ENCODE data around the gene MTMR3. TPM values are rescaled to one million over a fixed set of nuclear protein-coding genes. Genes with fewer than 3 reads are reported as not detected.

Gene MTMR3
- polyA plus RNA-seq, 3 donors from 2014 or later, result 11.2 to 21.9 (median 11.9) TPM

DNA sequence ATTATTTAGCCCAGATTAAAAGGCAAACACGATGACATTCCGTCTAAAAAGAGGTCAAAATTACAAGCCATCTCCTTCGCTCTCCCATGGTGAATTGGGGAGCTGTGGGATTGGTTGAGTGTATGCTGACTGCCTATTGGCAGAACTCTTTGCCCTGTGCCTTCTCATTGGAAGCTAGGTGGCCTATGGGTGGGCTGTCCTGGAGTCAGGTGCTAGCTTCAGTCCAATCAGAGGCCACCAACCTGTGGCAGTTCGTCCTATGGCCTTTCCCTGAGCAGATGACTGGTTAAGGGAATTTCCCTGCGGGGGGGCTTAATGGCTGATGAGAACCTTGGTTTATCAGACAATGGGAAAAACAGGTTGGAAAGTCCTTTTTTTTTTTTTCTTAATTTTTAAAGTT is 3.2 kb upstream of the MTMR3 start:
- no peak overlapping the region for H3K4me3 Mint-ChIP-seq
- peaks cover 0 to 9% of the 10 kb centered on the region in 2 donors for H3K4me1 Mint-ChIP-seq

DNA sequence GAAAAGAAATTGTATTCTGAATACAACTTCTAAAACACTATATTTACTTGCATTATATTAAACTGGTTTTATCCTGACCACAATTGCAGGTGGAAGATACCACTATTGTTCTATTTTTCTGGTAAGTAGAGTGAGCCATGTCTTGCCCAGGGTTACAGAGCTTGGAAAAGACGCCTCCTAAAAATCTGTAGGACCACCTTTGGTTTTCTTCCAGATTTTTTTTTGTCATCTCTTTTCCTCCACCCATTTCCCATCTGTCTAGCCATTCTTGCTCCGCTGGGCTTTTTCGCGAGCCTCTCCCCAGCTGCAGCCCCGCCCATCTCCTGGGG is 294 bp upstream of the MTMR3 start:
- Mint-ChIP-seq H3K27ac (peak overlapping the region in 5 of 6 donors; percentile 24 to 86 (median 73)), H3K4me1 (peaks cover 0 to 9% of the 10 kb centered on the region in 2 donors), H3K9me3 (no peaks in the 10 kb centered on the region), H3K36me3 (no peaks in the 10 kb centered on the region), H3K27me3 (ENCODE audit: low read depth in 3 of 3) (peaks cover 3 to 10% (median 4%) of the 10 kb centered on the region in 3 donors), H3K4me3 (peak overlapping the region; percentile 61 to 92 (median 92))
- DNase-seq, result no peak

More for the DNA sequence above, 3.2 kb upstream of the MTMR3 start:
- Mint-ChIP-seq H3K9me3 (no peaks in the 10 kb centered on the region), H3K27me3 (ENCODE audit: low read depth in 3 of 3) (peaks cover 3 to 10% (median 4%) of the 10 kb centered on the region in 3 donors), H3K27ac (no peak overlapping the region), H3K36me3 (no peaks in the 10 kb centered on the region)
- no peak for DNase-seq

DNA sequence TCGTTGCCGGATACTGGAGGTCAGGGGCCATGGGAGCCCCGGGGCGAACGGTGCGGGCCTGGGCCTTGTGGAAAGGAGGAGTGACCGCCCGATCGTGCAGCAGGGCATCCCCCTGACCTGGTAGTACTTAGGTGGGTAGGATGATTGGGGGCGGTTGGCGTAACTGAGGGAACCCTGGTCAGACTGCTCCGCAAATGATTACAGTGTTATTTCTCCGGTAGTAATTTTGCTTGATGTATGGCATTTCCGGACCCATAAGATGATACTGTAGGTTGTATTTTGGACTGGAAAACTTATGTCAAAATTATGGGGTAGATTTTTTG is 762 bp downstream of the MTMR3 start:
- Mint-ChIP-seq H3K9me3 (no peaks in the 10 kb centered on the region), H3K27ac (peak overlapping the region; percentile 86 to 93 (median 90)), H3K27me3 (ENCODE audit: low read depth in 3 of 3) (peaks cover 3 to 10% (median 4%) of the 10 kb centered on the region in 3 donors), H3K36me3 (no peaks in the 10 kb centered on the region), H3K4me1 (peaks cover 0 to 13% of the 10 kb centered on the region in 2 donors), H3K4me3 (peak overlapping the region; percentile 91 to 93 (median 92))
- DNase-seq, result no peak

DNA sequence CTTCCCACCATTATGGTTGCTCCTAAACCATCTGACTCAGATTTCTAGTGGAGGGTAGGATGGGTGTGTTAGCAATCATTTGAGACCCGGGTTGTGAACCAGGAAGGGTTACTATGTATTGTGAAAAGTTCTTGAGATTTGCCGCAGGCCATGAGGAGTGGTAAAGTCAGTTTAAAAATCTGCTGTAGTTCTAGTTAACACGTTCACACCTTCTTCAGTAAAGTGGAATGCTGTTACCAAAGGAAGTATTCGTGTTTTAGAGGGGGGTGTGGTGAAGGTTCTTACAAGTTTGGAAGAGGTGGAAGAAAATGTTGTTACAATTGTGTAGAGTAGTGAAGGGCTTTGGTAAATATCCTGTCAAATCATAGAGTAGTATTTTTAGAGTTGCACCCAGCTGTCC is 2.6 kb downstream of the MTMR3 start:
- peaks cover 0 to 4% (median 4%) of the 10 kb centered on the region in 3 donors for H3K27me3 Mint-ChIP-seq (ENCODE audit: low read depth in 3 of 3)
- no peak for DNase-seq
- peaks cover 3 to 16% of the 10 kb centered on the region in 2 donors for H3K4me1 Mint-ChIP-seq

DNA sequence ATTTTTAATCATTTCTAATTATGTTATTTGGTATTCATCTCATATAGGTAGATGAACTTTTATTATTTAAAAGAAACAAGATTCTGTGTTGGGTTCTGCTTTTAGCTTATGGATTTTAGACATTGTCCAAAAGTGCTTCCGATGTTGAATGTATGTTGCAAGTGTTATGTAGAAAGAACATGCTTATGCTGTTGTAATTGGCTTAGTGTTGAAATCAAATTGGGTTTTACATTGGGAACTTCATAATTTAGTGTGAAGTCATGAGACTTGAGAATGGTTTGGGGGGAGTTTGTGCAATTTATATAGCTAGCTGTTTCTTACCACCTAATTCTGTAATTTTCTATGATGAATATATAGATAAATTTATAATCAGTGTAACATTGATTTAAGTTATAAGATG is 3.6 kb downstream of the MTMR3 start:
- Mint-ChIP-seq H3K27ac (no peak overlapping the region), H3K4me1 (peaks cover 5 to 21% of the 10 kb centered on the region in 2 donors), H3K27me3 (ENCODE audit: low read depth in 3 of 3) (peaks cover 0 to 4% (median 4%) of the 10 kb centered on the region in 3 donors), H3K4me3 (no peak overlapping the region), H3K9me3 (no peaks in the 10 kb centered on the region), H3K36me3 (no peaks in the 10 kb centered on the region)
- DNase-seq, result no peak

More for the DNA sequence above, 2.6 kb downstream of the MTMR3 start:
- Mint-ChIP-seq H3K4me3 (no peak overlapping the region), H3K36me3 (no peaks in the 10 kb centered on the region), H3K9me3 (no peaks in the 10 kb centered on the region), H3K27ac (no peak overlapping the region)

DNA sequence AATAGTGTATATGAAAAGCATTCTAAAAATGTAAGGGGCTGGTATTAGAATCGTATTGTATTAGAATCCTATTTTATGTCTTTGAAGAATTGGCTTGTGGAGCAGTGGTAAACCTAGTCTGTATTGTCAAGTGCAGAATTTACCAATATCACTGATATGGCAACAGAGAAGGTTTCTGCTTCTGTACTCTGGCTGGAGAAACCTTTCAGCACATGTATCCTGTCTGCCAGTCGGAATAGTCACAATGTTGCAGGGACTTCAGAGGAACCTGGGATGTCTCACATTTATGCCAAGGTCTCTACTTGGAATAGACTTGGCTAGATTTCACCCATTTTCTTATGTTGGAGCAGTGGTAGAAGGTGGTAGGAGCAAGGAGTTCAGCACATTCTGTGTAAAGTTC is 4.4 kb downstream of the MTMR3 start:
- no peaks in the 10 kb centered on the region for H3K36me3 Mint-ChIP-seq
- no peaks in the 10 kb centered on the region for H3K9me3 Mint-ChIP-seq
- DNase-seq, result no peak
- H3K4me1 Mint-ChIP-seq, result peaks cover 11 to 25% of the 10 kb centered on the region in 2 donors
- no peak overlapping the region for H3K27ac Mint-ChIP-seq
- no peak overlapping the region for H3K4me3 Mint-ChIP-seq
- H3K27me3 Mint-ChIP-seq (ENCODE audit: low read depth in 3 of 3), result peaks cover 0 to 4% (median 4%) of the 10 kb centered on the region in 3 donors

DNA sequence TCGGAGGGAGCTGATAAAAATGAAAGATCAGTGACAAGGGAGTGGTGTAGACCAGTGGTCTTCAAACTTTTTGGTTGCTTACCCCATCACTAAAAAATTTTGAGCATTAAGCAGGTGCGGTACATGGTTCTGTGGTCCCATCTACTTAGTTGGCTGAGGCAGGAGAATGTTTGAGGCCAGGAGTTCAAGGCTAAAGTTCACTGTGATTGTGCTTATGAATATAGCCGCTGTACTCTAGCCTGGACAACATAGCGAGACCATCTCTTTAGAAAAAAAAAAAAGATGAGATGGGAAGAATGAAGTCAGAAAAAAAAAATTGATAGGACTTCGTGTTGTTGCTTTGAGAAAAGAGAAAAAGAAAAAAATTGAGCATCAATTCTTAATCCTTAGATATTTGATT is 7.8 kb downstream of the MTMR3 start:
- no peak for DNase-seq
- H3K9me3 Mint-ChIP-seq, result no peaks in the 10 kb centered on the region
- H3K27ac Mint-ChIP-seq, result no peak overlapping the region
- peaks cover 26 to 42% of the 10 kb centered on the region in 2 donors for H3K4me1 Mint-ChIP-seq
- peaks cover 0 to 4% (median 0%) of the 10 kb centered on the region in 3 donors for H3K27me3 Mint-ChIP-seq (ENCODE audit: low read depth in 3 of 3)
- H3K4me3 Mint-ChIP-seq, result no peak overlapping the region
- H3K36me3 Mint-ChIP-seq, result no peaks in the 10 kb centered on the region

DNA sequence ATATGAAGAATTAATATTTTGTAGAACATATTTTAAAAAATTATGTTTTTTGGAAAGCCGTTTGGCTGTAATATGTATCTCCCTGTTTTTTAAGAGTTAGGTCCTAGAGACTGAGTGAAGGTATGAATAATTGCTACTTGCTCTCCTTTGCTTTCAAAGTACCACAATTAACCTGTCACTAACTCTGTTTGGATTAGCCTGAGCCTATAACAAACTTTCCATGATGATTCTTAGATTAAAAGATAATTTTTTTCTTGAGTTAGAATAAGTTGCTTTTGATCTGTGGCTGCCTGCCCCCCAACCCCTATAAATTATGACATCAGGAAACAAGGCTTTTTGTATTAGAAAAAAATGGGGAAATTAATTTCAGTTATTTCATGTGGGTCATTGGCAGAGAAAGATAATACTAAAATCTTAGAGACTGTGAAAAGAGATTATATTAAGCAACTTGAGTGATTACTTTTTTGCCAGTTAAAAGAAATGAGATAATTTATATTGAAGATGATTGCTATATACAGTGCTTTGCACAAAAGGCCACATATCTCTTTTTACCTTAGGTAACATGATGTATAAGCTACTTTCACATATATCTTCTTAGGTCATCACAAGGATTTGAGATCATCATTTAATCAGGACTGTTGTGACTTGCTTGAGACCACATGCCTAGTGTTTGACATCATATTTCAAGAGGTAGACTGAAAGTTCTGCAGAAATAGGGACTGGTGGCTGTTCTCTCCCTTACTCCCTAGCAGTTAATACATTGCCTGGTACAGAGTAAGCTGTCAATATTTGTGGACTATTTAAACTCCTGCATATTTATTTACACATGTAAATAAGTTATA is 9.6 kb downstream of the MTMR3 start:
- H3K27me3 Mint-ChIP-seq (ENCODE audit: low read depth in 3 of 3), result peaks cover 0 to 4% (median 0%) of the 10 kb centered on the region in 3 donors
- H3K4me3 Mint-ChIP-seq, result no peak overlapping the region
- no peak overlapping the region for H3K27ac Mint-ChIP-seq
- H3K9me3 Mint-ChIP-seq, result no peaks in the 10 kb centered on the region
- no peaks in the 10 kb centered on the region for H3K36me3 Mint-ChIP-seq
- no peak for DNase-seq
- peaks cover 32 to 50% of the 10 kb centered on the region in 2 donors for H3K4me1 Mint-ChIP-seq

DNA sequence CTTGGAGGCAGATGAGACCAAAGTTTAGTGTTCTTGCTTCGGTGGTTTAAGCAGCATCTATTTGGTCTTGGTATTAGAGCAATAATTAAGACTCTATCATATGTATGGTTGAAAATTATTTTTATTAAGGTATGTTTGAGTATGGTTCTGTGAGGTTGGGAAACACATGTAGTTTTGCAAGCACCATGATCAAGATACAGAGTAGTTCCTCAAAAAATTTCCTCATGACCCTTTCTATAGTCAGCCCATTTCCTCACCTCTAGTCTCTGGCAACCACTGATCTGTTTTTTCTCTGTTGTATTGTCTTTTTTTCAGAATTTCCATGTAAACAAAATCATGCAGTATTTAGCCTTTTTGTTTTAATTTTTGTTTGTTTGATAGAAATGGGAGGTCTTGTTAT is 18.4 kb downstream of the MTMR3 start:
- H3K36me3 Mint-ChIP-seq, result no peaks in the 10 kb centered on the region

DNA sequence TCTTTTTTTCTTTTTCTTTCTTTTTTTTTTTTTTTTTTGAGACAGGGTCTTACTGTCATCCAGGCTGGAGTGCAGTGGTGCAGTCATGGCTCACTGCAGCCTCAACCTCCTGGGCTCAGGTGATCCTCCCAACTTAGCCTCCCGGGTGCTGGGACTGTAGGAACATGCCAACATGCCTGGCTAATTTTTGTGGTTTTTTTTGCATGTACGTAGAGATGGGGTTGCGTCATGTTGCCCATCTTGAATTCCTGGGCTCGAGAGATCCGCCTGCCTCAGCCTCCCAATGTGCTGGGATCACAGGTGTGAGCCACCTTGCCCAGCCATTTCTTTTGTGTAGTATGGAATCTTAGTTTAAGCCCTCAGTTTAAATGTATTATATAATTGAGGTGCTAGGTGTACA is 20.4 kb downstream of the MTMR3 start:
- Mint-ChIP-seq H3K27me3 (ENCODE audit: low read depth in 3 of 3) (no peaks in the 10 kb centered on the region), H3K4me3 (no peak overlapping the region), H3K4me1 (peaks cover 38 to 60% of the 10 kb centered on the region in 2 donors), H3K9me3 (no peaks in the 10 kb centered on the region), H3K36me3 (no peaks in the 10 kb centered on the region), H3K27ac (no peak overlapping the region)
- DNase-seq, result no peak

More for the DNA sequence above, 18.4 kb downstream of the MTMR3 start:
- no peaks in the 10 kb centered on the region for H3K9me3 Mint-ChIP-seq
- no peak for DNase-seq
- peaks cover 35 to 57% of the 10 kb centered on the region in 2 donors for H3K4me1 Mint-ChIP-seq
- no peaks in the 10 kb centered on the region for H3K27me3 Mint-ChIP-seq (ENCODE audit: low read depth in 3 of 3)
- H3K27ac Mint-ChIP-seq, result peak overlapping the region in 2 of 6 donors; percentile 37 to 61
- H3K4me3 Mint-ChIP-seq, result no peak overlapping the region

DNA sequence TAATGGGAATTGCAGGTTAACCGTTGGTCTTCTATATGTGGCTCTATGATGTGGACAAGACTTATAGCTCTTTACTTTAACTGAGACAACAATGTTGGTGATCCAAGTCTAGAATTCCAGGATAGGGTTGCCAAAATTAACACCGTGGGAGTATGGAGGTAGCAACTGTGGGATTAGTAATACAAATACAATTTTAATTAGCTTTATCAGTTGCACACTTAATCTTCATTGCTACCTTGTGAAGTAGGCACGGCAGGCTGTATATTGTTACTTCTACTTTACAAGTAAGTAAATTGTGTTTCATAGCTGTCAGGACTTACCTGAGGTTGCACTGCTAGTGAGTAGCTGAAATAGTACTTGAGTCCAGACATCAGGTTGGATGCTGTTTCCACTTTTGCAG is 21.0 kb downstream of the MTMR3 start:
- no peak overlapping the region for H3K4me3 Mint-ChIP-seq
- no peaks in the 10 kb centered on the region for H3K9me3 Mint-ChIP-seq
- no peaks in the 10 kb centered on the region for H3K36me3 Mint-ChIP-seq
- no peak for DNase-seq
- H3K27ac Mint-ChIP-seq, result no peak overlapping the region
- H3K27me3 Mint-ChIP-seq (ENCODE audit: low read depth in 3 of 3), result no peaks in the 10 kb centered on the region
- peaks cover 35 to 60% of the 10 kb centered on the region in 2 donors for H3K4me1 Mint-ChIP-seq

DNA sequence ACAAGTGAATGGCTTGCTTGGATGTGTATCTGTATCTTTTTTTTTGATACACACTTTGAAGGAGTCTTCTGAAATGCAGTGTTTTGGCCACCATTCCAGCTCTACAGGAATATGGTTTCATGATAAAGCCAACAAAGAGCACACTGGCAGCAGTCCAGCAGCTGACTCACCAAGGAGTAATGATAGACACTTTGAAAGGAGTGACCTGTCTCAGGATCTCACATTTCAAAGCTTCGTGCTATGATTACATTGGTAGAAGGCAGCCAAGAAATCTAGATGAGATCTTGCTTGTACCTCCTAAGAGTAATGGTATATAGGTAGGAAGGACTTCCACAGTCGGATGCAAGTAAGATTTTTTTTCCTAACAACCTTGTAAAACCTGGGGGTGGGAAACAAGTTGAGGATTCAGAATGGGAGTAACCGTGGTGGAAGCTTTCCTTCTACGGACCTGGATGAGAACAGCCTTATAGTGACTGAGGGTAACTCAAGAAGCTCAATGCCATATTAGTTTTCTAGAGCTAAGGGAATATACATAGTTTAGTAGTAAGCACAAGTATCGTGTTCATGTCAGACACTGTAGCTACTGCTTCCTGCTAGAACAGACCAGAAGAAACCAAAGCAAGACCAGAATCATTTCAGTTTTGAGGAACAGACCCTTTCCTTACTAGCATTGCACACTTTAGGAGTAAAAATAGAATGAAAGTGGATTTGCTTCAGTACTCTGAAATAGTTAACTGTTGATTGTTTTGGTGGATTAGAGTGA is 25.0 kb downstream of the MTMR3 start:
- Mint-ChIP-seq H3K4me1 (peaks cover 44 to 68% of the 10 kb centered on the region in 2 donors), H3K9me3 (no peaks in the 10 kb centered on the region), H3K27ac (peak overlapping the region in 2 of 6 donors; percentile 5 to 40), H3K4me3 (no peak overlapping the region), H3K36me3 (no peaks in the 10 kb centered on the region), H3K27me3 (ENCODE audit: low read depth in 3 of 3) (no peaks in the 10 kb centered on the region)
- no peak for DNase-seq

DNA sequence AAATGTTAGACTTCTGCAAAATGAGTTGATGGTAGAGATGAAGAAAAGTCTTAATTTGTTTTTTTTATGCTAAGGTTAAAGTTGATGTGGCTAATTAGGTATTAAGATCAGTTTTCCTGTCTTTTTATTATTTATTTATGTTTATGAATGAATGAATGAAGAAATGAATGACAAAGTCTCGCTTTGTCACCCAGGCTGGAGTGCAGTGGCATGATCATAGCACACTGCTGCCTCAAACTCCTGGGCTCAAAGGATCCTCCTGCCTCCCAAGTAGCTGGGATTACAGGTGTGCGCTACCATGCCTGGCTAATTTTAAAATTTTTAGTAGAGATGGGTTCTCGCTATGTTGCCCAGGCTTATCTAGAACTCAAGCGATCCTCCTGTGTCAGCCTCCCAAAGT is 29.2 kb downstream of the MTMR3 start:
- no peak overlapping the region for H3K27ac Mint-ChIP-seq
- no peak for DNase-seq
- H3K36me3 Mint-ChIP-seq, result no peaks in the 10 kb centered on the region
- no peaks in the 10 kb centered on the region for H3K27me3 Mint-ChIP-seq (ENCODE audit: low read depth in 3 of 3)
- peaks cover 64 to 92% of the 10 kb centered on the region in 2 donors for H3K4me1 Mint-ChIP-seq
- no peak overlapping the region for H3K4me3 Mint-ChIP-seq
- no peaks in the 10 kb centered on the region for H3K9me3 Mint-ChIP-seq

DNA sequence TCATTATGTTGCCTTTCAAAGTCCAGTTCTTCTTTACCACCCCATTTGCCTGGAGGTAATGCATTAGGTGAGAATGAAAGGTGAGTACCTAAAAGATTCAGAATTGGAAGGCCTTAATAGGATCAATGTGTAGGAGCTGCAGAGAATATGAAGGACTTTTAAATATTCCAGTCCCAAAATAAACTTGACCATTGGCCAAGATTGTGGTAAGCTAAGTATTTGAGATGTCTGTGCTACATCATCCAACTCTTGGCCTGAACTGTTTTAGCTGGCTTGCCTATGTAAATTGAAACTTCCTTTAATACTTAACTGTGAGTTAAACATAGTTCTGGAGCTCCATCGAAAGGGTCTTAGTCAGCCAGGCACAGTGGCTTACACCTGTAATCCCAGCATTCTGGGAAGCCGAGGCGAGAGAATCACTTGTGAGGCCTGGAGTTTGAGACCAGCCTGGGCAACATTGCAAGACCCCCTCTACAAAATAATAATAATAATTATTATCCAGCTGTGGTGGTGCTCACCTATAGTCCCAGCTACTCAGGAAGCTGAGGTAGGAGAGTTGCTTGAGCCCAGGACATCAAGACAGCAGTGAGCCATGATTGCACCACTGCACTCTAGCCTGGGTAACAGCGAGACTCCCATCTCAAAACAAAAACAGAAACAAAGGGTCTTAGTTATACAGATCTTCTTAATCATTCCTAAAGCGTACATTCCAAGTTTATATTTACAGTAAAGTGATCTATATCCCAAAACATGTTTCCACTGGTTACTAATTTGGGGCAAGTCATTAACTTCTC is 29.8 kb downstream of the MTMR3 start:
- Mint-ChIP-seq H3K9me3 (no peaks in the 10 kb centered on the region), H3K4me1 (peaks cover 61 to 92% of the 10 kb centered on the region in 2 donors), H3K27ac (no peak overlapping the region), H3K27me3 (ENCODE audit: low read depth in 3 of 3) (no peaks in the 10 kb centered on the region), H3K36me3 (no peaks in the 10 kb centered on the region), H3K4me3 (no peak overlapping the region)
- no peak for DNase-seq
